DND-41 (cell line): ENCODE data around the gene SKIC8.

Source experiments
- CTCF ChIP-seq: IDR thresholded peaks from 2 replicates; pipeline ENCODE4 v1.5.1; 2012; ENCODE audit warnings: borderline replicate concordance, low read length, moderate library complexity, mild to moderate bottlenecking; ENCODE audit not compliant: poor library complexity, severe bottlenecking; ENCODE audit errors: extremely low read depth
- EZH2 ChIP-seq: IDR thresholded peaks from 3 replicates; pipeline ENCODE4 v1.6.1; 2012; ENCODE audit warnings: borderline replicate concordance, low read depth, mild to moderate bottlenecking, moderate library complexity, low read length, inconsistent platforms; ENCODE audit not compliant: severe bottlenecking

DNA sequence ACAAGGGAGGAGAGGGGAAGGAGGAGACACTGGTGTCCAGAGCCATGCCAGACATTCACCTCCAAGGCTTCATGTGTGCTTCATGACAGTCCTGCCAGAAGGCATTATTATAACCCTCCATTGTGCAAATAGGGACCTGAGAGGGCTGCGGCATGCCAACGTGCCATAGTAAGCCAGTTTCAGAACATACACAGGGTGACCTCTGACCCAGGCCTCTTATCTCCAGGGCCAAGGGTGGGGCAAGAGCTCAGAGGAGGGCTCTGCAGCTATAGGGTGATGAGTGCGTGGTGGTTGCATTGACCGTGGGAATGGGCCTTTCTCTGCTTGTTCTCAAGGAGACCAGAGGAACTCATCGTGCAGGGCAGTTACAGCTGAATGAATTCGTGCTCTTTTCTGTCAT lies 55.3 kb downstream of the SKIC8 start:
- TF ChIP-seq CTCF (no peak), EZH2 (no peak)
